Measurements from ENCODE around the gene ZBTB40. TPM values are rescaled to one million over a fixed set of nuclear protein-coding genes. Genes with fewer than 3 reads are reported as not detected.

The ZBTB40 gene
- total RNA-seq, 2 donors from 2014 or later = 26.8 to 34.5 TPM

DNA sequence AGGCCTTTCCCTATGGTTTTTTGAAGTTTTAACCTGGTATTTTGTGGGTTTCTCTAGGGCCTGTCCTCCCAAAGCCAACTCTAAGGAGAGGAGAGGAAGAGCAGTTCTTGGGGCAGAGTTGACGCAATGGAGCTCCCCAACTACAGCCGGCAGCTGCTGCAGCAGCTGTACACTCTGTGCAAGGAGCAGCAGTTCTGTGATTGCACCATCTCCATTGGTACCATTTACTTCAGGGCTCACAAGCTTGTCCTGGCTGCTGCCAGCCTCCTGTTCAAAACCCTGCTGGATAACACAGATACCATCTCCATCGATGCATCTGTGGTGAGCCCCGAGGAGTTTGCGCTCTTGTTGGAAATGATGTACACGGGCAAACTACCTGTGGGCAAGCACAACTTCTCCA, 38.2 kb downstream of the ZBTB40 start:
- H3K4me1 Mint-ChIP-seq = peaks cover 5% of the 10 kb centered on the region
- no peak overlapping the region for H3K4me3 Mint-ChIP-seq
- H3K36me3 Mint-ChIP-seq (ENCODE audit: low read depth) = peaks cover 4% of the 10 kb centered on the region
- no peaks in the 10 kb centered on the region for H3K9me3 ChIP-seq (ENCODE audit: control insufficient read depth, low read length, poor library complexity, severe bottlenecking)
- no peak overlapping the region for H3K27ac Mint-ChIP-seq
- DNase-seq = no peak
- ATAC-seq = no peak
- H3K27me3 Mint-ChIP-seq = no peaks in the 10 kb centered on the region

GRCh38 chr1:22490309-22490708, 38.7 kb downstream of the ZBTB40 start:
- no peak overlapping the region for H3K4me3 Mint-ChIP-seq
- peaks cover 5% of the 10 kb centered on the region for H3K4me1 Mint-ChIP-seq
- H3K36me3 Mint-ChIP-seq (ENCODE audit: low read depth) = peaks cover 4% of the 10 kb centered on the region
- no peaks in the 10 kb centered on the region for H3K9me3 ChIP-seq (ENCODE audit: control insufficient read depth, low read length, poor library complexity, severe bottlenecking)
- no peaks in the 10 kb centered on the region for H3K27me3 Mint-ChIP-seq
- DNase-seq (no peak), ATAC-seq (no peak)
- H3K27ac Mint-ChIP-seq = no peak overlapping the region

DNA sequence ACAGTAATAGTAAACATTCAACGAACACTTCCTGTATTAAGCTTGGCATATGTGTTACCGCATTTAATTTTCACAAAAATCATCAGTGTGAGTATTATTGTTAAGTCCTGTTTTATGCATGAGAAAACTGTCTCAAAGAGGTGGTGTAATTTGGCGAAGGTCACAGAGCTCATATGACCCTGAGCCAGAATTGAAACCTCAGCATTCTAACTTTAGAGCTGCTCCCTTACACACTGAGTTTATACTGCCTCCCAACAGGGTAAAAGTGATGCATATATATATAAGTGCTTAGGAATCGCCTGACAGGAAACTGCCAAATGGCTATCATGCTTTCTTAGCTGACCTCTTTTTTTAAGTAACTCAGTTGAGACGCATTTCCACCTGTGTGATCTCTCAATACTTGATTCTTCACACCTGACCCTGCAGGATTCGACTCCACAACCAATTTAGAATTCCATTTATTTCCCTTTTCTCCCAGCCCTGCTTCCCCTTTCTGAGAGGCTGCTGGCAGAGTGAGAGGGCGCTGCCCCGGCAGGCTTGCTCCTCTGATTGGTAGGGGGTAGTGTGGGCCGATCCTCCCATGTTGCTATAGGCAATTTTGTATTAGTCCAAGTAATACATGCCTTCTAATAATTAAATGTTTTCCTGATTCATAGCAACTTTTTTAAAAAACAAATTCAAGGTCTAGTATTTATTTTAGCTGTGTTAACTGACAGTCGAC, 40.5 kb downstream of the ZBTB40 start:
- H3K27me3 Mint-ChIP-seq = no peaks in the 10 kb centered on the region

GRCh38 chr1:22494144-22494543, 42.5 kb downstream of the ZBTB40 start:
- H3K27me3 Mint-ChIP-seq = no peaks in the 10 kb centered on the region
- ATAC-seq = no peak
- peaks cover 7% of the 10 kb centered on the region for H3K36me3 Mint-ChIP-seq (ENCODE audit: low read depth)

More for the DNA sequence above, 40.5 kb downstream of the ZBTB40 start:
- Mint-ChIP-seq H3K36me3 (ENCODE audit: low read depth) (peaks cover 7% of the 10 kb centered on the region), H3K27ac (no peak overlapping the region), H3K4me1 (no peaks in the 10 kb centered on the region), H3K4me3 (no peak overlapping the region)
- ATAC-seq (no peak), DNase-seq (no peak)
- H3K9me3 ChIP-seq (ENCODE audit: control insufficient read depth, low read length, poor library complexity, severe bottlenecking) = no peaks in the 10 kb centered on the region

DNA sequence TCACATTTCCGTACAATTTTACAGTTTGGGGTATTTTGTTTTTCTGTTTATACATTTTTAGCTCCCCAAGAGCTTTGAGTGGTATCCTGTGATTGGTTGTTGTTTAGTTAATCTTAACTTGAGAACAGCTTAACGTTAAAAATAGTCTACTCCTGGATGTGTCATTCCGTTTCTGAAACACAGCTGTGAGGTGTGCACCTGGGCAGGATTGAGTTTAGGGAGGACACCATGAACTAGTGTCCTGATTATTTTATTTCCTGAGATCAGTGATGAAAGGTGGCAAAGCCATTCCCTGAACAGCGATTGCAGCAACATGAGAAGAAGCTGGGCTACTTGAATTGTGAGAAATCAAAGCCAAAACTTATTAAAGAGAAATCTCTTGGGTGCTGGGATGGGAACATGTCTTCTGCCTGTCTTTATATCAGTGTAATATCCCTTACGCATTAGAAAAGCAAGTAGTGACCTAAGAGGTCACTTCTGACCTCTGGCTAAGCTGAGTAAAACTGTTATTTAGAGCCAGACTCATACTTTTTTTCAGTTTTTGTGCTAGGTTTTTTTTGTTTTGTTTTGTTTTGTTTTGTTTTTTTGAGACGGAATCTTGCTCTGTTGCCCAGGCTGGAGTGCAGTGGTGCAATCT, 43.4 kb downstream of the ZBTB40 start:
- H3K9me3 ChIP-seq (ENCODE audit: control insufficient read depth, low read length, poor library complexity, severe bottlenecking) = no peaks in the 10 kb centered on the region
- H3K27ac Mint-ChIP-seq = no peak overlapping the region
- H3K27me3 Mint-ChIP-seq = no peaks in the 10 kb centered on the region
- DNase-seq = no peak
- H3K4me1 Mint-ChIP-seq = peaks cover 2% of the 10 kb centered on the region
- H3K4me3 Mint-ChIP-seq = no peak overlapping the region
- no peak for ATAC-seq
- peaks cover 7% of the 10 kb centered on the region for H3K36me3 Mint-ChIP-seq (ENCODE audit: low read depth)

More at GRCh38 chr1:22494144-22494543, 42.5 kb downstream of the ZBTB40 start:
- Mint-ChIP-seq H3K27ac (no peak overlapping the region), H3K4me3 (no peak overlapping the region), H3K4me1 (no peaks in the 10 kb centered on the region)
- DNase-seq = no peak
- H3K9me3 ChIP-seq (ENCODE audit: control insufficient read depth, low read length, poor library complexity, severe bottlenecking) = no peaks in the 10 kb centered on the region

DNA sequence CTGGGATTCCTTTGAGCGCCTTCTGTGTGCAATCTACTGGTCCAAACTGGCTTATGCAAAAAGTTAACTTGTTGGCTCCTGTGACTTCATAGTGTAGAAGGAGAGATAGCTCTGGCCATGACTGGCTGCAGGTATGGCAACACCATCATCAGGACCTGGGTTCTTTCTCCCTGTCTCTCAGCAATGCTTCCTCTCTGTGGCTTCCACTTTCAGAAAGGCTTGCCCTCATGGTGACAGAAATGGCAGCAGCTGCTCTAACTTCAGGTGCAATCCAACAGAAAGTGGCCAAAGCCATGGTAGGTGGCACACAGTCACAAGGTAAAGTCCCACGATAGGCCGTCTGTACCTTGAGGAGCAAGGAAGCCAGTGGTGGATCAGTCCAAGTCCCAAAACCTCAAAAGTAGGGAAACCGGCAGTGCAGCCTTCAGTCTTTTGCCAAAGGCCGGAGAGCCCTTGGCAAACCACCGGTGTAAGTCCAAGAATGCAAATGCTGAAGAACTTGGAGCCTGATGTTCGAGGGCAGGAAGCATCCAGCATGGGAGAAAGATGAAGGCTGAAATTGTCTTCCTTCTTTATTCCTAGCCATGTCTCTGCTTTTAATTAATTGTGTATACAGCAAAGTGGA, 45.0 kb downstream of the ZBTB40 start:
- H3K4me3 Mint-ChIP-seq = no peak overlapping the region
- DNase-seq (no peak), ATAC-seq (no peak)
- no peaks in the 10 kb centered on the region for H3K27me3 Mint-ChIP-seq
- no peaks in the 10 kb centered on the region for H3K9me3 ChIP-seq (ENCODE audit: control insufficient read depth, low read length, poor library complexity, severe bottlenecking)
- H3K27ac Mint-ChIP-seq = no peak overlapping the region
- peaks cover 11% of the 10 kb centered on the region for H3K36me3 Mint-ChIP-seq (ENCODE audit: low read depth)
- H3K4me1 Mint-ChIP-seq = peaks cover 7% of the 10 kb centered on the region

- peaks cover 9% of the 10 kb centered on the region for H3K36me3 Mint-ChIP-seq (ENCODE audit: low read depth)
- DNase-seq = no peak
Observed at GRCh38 chr1:22498463-22498862, 46.8 kb downstream of the ZBTB40 start.

DNA sequence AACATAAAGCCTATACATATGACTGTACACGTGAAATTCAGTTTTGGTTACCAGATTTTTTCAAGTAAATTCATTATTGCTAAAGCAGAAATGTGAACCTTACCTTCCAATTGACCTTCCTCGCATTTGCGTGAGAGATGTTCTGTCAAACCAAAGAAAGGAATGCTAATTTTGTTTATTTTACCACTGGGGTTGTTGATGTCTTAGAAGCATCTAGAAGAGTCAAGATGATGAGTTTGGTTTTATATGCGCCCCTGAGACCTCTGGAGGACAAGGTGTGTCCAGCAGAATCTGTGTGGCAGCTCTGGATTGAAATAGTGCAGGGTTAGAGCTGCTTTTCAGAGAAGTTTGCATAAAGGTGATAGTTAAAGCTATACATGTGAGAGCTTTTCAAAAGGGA, 48.4 kb downstream of the ZBTB40 start:
- Mint-ChIP-seq H3K4me3 (no peak overlapping the region), H3K27ac (peak overlapping the region; percentile 51), H3K27me3 (no peaks in the 10 kb centered on the region), H3K36me3 (ENCODE audit: low read depth) (peaks cover 6% of the 10 kb centered on the region), H3K4me1 (peaks cover 7% of the 10 kb centered on the region)
- ATAC-seq (no peak), DNase-seq (no peak)
- no peaks in the 10 kb centered on the region for H3K9me3 ChIP-seq (ENCODE audit: control insufficient read depth, low read length, poor library complexity, severe bottlenecking)

More at GRCh38 chr1:22498463-22498862, 46.8 kb downstream of the ZBTB40 start:
- Mint-ChIP-seq H3K27ac (no peak overlapping the region), H3K27me3 (no peaks in the 10 kb centered on the region), H3K4me1 (peaks cover 7% of the 10 kb centered on the region), H3K4me3 (no peak overlapping the region)
- no peak for ATAC-seq
- H3K9me3 ChIP-seq (ENCODE audit: control insufficient read depth, low read length, poor library complexity, severe bottlenecking) = no peaks in the 10 kb centered on the region

- DNase-seq = no peak
- Mint-ChIP-seq H3K4me3 (no peak overlapping the region), H3K27ac (peak overlapping the region; percentile 51), H3K36me3 (ENCODE audit: low read depth) (peaks cover 6% of the 10 kb centered on the region), H3K4me1 (peaks cover 7% of the 10 kb centered on the region), H3K27me3 (no peaks in the 10 kb centered on the region)
- no peak for ATAC-seq
- H3K9me3 ChIP-seq (ENCODE audit: control insufficient read depth, low read length, poor library complexity, severe bottlenecking) = no peaks in the 10 kb centered on the region
Observed at GRCh38 chr1:22500471-22500870, 48.8 kb downstream of the ZBTB40 start.

- no peak for ATAC-seq
- no peak overlapping the region for H3K27ac Mint-ChIP-seq
- peaks cover 7% of the 10 kb centered on the region for H3K4me1 Mint-ChIP-seq
- no peaks in the 10 kb centered on the region for H3K9me3 ChIP-seq (ENCODE audit: control insufficient read depth, low read length, poor library complexity, severe bottlenecking)
- H3K4me3 Mint-ChIP-seq = no peak overlapping the region
- H3K36me3 Mint-ChIP-seq (ENCODE audit: low read depth) = peaks cover 4% of the 10 kb centered on the region
- no peak for DNase-seq
- no peaks in the 10 kb centered on the region for H3K27me3 Mint-ChIP-seq
Observed at GRCh38 chr1:22502202-22502601, 50.6 kb downstream of the ZBTB40 start.

- Mint-ChIP-seq H3K36me3 (ENCODE audit: low read depth) (peaks cover 8% of the 10 kb centered on the region), H3K27ac (no peak overlapping the region), H3K4me3 (no peak overlapping the region), H3K4me1 (peaks cover 7% of the 10 kb centered on the region), H3K27me3 (no peaks in the 10 kb centered on the region)
- no peaks in the 10 kb centered on the region for H3K9me3 ChIP-seq (ENCODE audit: control insufficient read depth, low read length, poor library complexity, severe bottlenecking)
- no peak for DNase-seq
- ATAC-seq = no peak
Observed at GRCh38 chr1:22503721-22504410, 52.2 kb downstream of the ZBTB40 start.

- H3K27me3 Mint-ChIP-seq = no peaks in the 10 kb centered on the region
- no peak overlapping the region for H3K27ac Mint-ChIP-seq
- H3K36me3 Mint-ChIP-seq (ENCODE audit: low read depth) = peaks cover 6% of the 10 kb centered on the region
- no peaks in the 10 kb centered on the region for H3K9me3 ChIP-seq (ENCODE audit: control insufficient read depth, low read length, poor library complexity, severe bottlenecking)
- ATAC-seq (no peak), DNase-seq (no peak)
- H3K4me3 Mint-ChIP-seq = no peak overlapping the region
- peaks cover 1% of the 10 kb centered on the region for H3K4me1 Mint-ChIP-seq
Observed at GRCh38 chr1:22506130-22506692, 54.6 kb downstream of the ZBTB40 start.

DNA sequence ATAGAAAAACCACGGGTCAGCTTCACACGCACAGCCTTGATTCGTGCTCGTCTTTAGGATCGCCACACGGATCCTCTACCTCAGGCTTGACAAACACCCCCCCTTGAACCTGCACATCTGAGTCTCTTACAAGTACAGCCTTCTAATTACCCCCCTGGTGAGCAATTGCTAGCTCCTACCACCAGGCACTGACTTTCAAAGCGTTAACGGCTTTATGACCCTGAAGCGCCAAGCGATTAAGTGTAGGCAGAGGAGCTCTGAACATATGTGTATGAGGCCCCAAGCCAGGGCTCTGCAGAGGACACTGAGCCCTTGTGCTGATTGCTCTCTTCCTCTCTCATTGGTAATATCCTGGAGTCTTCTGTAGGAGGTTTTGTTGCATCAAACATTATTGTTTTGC, 55.9 kb downstream of the ZBTB40 start:
- peaks cover 12% of the 10 kb centered on the region for H3K36me3 Mint-ChIP-seq (ENCODE audit: low read depth)
- no peaks in the 10 kb centered on the region for H3K27me3 Mint-ChIP-seq
- ATAC-seq (no peak), DNase-seq (no peak)
- H3K4me3 Mint-ChIP-seq = no peak overlapping the region
- no peak overlapping the region for H3K27ac Mint-ChIP-seq
- no peaks in the 10 kb centered on the region for H3K9me3 ChIP-seq (ENCODE audit: control insufficient read depth, low read length, poor library complexity, severe bottlenecking)
- H3K4me1 Mint-ChIP-seq = no peaks in the 10 kb centered on the region
